ENCODE measurements around the gene WARS2.

Gene WARS2

DNA sequence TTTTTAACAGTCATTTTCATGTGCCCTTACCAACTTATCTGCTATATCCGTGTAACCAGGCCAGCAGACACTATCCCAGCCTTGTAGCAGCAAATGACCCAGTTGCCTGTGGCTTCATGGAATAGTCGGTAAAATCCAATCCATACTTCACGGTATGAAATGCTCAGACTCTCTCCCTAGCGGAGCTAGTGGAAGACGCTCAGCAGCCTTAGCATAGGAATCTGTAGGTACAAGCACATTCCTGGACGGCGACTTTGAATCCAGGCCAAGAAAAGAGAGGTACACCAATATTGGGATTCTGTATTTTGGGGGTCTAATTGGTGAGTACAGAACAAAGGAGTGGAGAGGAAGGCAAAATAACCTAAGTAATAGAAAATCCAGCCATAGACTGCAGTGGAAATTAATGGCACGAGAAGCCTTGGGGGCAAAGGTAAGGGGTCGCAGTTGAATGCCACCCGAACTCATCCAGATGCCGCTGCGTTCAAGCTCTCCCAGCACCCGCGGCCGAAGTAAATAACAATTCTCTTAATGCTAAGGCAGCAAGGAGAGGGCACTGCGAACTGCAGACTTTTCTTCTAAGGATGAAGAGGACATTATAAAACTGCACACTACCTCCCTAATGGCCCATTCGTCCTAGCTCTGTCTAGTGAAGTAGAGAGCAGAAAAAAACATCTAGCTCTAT is 134.6 kb downstream of the WARS2 start:
- TF ChIP-seq POLR2AphosphoS5 (IDR thresholded peaks at IDR 0.05; ENCODE audit: low read depth, low read length) = no peak
- no peak for TF ChIP-seq FOXP2 (optimal IDR thresholded peaks at IDR 0.05; ENCODE audit: borderline replicate concordance, extremely low read depth, extremely low read length, insufficient read depth)
- no peak for TF ChIP-seq TAF1 (IDR thresholded peaks at IDR 0.05; ENCODE audit: borderline replicate concordance, insufficient read depth, low read length)
- TF ChIP-seq, protein P1, sequence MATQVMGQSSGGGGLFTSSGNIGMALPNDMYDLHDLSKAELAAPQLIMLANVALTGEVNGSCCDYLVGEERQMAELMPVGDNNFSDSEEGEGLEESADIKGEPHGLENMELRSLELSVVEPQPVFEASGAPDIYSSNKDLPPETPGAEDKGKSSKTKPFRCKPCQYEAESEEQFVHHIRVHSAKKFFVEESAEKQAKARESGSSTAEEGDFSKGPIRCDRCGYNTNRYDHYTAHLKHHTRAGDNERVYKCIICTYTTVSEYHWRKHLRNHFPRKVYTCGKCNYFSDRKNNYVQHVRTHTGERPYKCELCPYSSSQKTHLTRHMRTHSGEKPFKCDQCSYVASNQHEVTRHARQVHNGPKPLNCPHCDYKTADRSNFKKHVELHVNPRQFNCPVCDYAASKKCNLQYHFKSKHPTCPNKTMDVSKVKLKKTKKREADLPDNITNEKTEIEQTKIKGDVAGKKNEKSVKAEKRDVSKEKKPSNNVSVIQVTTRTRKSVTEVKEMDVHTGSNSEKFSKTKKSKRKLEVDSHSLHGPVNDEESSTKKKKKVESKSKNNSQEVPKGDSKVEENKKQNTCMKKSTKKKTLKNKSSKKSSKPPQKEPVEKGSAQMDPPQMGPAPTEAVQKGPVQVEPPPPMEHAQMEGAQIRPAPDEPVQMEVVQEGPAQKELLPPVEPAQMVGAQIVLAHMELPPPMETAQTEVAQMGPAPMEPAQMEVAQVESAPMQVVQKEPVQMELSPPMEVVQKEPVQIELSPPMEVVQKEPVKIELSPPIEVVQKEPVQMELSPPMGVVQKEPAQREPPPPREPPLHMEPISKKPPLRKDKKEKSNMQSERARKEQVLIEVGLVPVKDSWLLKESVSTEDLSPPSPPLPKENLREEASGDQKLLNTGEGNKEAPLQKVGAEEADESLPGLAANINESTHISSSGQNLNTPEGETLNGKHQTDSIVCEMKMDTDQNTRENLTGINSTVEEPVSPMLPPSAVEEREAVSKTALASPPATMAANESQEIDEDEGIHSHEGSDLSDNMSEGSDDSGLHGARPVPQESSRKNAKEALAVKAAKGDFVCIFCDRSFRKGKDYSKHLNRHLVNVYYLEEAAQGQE (IDR thresholded peaks at IDR 0.05; ENCODE audit: insufficient read depth in 1 of 2, low read depth in 2 of 2, low read length in 2 of 2) = no peak
- TF ChIP-seq SIN3A (IDR thresholded peaks at IDR 0.05; ENCODE audit: borderline replicate concordance, insufficient read depth, low read length) = no peak

DNA sequence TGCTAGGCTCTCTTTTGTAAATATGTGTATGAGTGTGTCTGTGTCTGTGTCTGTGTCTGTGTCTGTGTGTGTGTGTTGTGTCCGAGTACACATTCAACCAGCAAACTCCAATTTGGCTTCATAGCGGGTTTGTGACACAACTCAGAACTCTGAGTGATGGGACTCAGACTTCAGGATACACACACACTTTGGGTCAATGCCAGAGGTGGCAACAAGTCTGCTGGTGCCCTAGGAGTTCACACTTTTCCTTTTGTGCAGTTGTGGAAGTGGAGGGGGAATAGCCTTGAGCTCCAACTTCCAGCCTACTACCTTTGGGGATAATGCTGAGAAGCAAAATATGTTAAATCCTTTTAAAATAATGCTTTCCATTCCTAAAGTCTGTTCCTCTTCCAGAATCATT is 135.7 kb downstream of the WARS2 start:
- TF ChIP-seq FOXP2 (optimal IDR thresholded peaks at IDR 0.05; ENCODE audit: borderline replicate concordance, extremely low read depth, extremely low read length, insufficient read depth) (no peak), POLR2AphosphoS5 (IDR thresholded peaks at IDR 0.05; ENCODE audit: low read depth, low read length) (no peak), SIN3A (IDR thresholded peaks at IDR 0.05; ENCODE audit: borderline replicate concordance, insufficient read depth, low read length) (no peak), TAF1 (IDR thresholded peaks at IDR 0.05; ENCODE audit: borderline replicate concordance, insufficient read depth, low read length) (no peak)
- TF ChIP-seq, protein P1 (IDR thresholded peaks at IDR 0.05; ENCODE audit: insufficient read depth in 1 of 2, low read depth in 2 of 2, low read length in 2 of 2) = no peak

DNA sequence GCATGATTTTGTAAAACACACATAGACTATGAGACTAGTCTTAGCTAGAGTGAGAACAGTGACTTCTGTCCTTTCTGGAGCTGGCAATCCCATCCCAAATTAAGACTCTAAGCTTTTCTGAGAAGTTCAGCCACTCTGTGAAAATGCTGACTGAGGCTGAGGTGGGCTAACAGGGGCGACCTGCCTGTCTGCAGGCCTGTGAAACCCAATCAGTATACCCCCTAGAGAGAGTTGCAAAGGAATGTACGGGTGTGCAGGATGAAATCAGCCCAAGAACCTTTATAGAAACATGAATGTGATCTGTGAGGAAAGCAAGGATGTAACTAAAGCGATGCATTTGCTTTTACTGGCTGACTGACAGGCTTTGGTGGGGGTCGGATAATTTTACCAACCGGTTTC is 136.3 kb downstream of the WARS2 start:
- no peak for TF ChIP-seq FOXP2 (optimal IDR thresholded peaks at IDR 0.05; ENCODE audit: borderline replicate concordance, extremely low read depth, extremely low read length, insufficient read depth)
- no peak for TF ChIP-seq TAF1 (IDR thresholded peaks at IDR 0.05; ENCODE audit: borderline replicate concordance, insufficient read depth, low read length)
- TF ChIP-seq SIN3A (IDR thresholded peaks at IDR 0.05; ENCODE audit: borderline replicate concordance, insufficient read depth, low read length) = no peak
- TF ChIP-seq POLR2AphosphoS5 (IDR thresholded peaks at IDR 0.05; ENCODE audit: low read depth, low read length) = no peak

DNA sequence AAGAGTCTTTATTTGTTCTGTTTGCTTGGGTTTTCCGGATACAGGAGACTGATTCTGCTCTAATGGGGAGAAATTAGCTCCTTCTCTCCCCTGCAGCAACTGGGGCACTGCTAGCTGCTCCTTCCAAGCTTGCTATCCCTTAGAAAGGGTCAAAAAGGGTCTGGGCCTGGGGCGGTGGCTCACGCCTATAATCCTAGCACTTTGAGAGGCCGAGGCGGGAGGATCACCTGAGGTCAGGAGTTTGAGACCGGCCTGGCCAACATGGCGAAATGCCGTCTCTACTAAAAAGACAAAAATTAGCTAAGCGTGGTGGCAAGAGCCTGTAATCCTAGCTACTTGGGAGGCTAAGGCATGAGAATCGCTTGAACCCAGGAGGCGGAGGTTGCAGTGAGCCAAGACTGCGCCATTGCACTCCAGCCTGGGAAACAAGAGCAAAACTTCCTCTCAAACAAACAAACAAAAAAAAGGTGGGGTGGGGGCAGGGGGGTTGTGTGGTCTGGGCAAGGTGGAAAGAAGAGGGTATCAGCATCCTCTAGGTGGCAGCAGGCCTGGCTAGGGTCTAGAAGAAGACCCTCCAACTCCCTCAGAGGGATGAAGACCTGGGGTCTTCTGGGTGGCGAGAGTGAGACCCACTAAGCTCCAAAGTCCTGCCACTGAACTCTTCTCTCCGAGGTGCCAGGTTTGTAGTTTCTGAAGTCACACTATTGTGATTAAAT is 136.9 kb downstream of the WARS2 start:
- TF ChIP-seq SIN3A (IDR thresholded peaks at IDR 0.05; ENCODE audit: borderline replicate concordance, insufficient read depth, low read length) (no peak), POLR2AphosphoS5 (IDR thresholded peaks at IDR 0.05; ENCODE audit: low read depth, low read length) (no peak), TAF1 (IDR thresholded peaks at IDR 0.05; ENCODE audit: borderline replicate concordance, insufficient read depth, low read length) (no peak), FOXP2 (optimal IDR thresholded peaks at IDR 0.05; ENCODE audit: borderline replicate concordance, extremely low read depth, extremely low read length, insufficient read depth) (no peak)
- TF ChIP-seq, protein P1 (IDR thresholded peaks at IDR 0.05; ENCODE audit: insufficient read depth in 1 of 2, low read depth in 2 of 2, low read length in 2 of 2) = no peak

DNA sequence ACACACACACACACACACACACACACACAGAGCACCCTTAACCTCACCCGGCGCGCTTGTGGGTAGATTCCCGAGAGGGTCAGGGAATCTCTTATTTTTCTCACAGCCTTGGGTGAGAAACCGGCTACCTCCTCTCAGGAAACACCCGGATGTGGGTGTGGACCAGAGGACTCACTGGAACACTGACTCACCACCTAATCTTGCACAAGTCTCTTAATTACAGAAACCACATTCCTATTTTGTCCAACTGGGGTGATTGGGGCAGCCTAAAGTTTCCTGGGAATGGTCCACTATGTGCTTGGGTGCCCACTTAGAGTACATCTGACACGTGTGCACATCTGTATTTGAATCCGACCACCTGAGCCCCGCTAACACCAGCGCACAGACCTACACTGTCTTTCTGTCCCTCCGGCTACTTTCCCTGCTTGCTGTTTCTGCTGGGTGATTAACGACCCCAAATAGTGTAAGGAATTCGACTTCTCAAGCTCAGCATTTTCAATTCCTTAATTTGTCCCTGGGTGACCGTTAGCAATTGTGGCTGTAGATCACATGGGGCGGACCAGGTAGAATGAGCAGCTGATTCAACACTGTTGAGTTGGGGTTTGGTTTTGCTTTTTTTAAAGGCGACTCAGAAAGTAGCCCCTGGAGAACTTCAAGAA is 138.3 kb downstream of the WARS2 start:
- TF ChIP-seq TAF1 (IDR thresholded peaks at IDR 0.05; ENCODE audit: borderline replicate concordance, insufficient read depth, low read length) = no peak
- no peak for TF ChIP-seq FOXP2 (optimal IDR thresholded peaks at IDR 0.05; ENCODE audit: borderline replicate concordance, extremely low read depth, extremely low read length, insufficient read depth)
- TF ChIP-seq, protein P1 (IDR thresholded peaks at IDR 0.05; ENCODE audit: insufficient read depth in 1 of 2, low read depth in 2 of 2, low read length in 2 of 2) = no peak
- TF ChIP-seq SIN3A (IDR thresholded peaks at IDR 0.05; ENCODE audit: borderline replicate concordance, insufficient read depth, low read length) = no peak
- no peak for TF ChIP-seq POLR2AphosphoS5 (IDR thresholded peaks at IDR 0.05; ENCODE audit: low read depth, low read length)
